ENCODE results near the gene SHROOM3.

DNA sequence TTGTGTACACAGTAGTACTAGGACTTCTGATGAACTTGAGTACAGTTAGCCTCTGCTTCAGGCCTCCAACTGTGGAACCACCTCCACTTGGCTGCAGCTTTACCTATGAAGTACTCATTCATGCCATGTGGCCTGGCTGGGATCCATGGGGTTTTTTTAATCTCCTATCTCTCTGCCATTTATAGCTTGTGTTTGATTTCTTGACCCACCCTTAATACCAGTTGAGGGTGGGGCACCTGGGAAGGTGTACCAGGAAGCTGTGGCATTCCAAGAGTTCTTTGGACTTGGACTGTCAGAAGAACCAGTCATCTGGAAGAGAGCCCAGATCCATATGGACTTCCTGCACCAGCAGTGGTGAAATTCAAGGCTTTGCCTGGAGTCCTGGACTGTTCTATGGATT, 230.1 kb downstream of the SHROOM3 start:
- TF ChIP-seq YY1 (IDR thresholded peaks at IDR 0.05; ENCODE audit: insufficient read depth, insufficient replicate concordance, low read depth, low read length) (no peak), E2F2 (CRISPR knock-in tag; IDR thresholded peaks at IDR 0.05; ENCODE audit: borderline replicate concordance) (no peak), CHD2 (IDR thresholded peaks at IDR 0.05; ENCODE audit: low read depth, low read length) (no peak), ZNF33B (CRISPR knock-in tag; IDR thresholded peaks at IDR 0.05) (no peak), ZNF616 (CRISPR knock-in tag; IDR thresholded peaks at IDR 0.05; ENCODE audit: low read depth) (no peak), NONO (IDR thresholded peaks at IDR 0.05) (no peak), NONO (CRISPR knock-in tag; conservative IDR thresholded peaks at IDR 0.05) (no peak), ZNF225 (CRISPR knock-in tag; IDR thresholded peaks at IDR 0.05) (no peak), FOXA1 (IDR thresholded peaks at IDR 0.05) (no peak), FOXA1 (CRISPR knock-in tag; IDR thresholded peaks at IDR 0.05) (no peak), CC2D1A (CRISPR knock-in tag; IDR thresholded peaks at IDR 0.05) (no peak)
- TF ChIP-seq, protein P1, sequence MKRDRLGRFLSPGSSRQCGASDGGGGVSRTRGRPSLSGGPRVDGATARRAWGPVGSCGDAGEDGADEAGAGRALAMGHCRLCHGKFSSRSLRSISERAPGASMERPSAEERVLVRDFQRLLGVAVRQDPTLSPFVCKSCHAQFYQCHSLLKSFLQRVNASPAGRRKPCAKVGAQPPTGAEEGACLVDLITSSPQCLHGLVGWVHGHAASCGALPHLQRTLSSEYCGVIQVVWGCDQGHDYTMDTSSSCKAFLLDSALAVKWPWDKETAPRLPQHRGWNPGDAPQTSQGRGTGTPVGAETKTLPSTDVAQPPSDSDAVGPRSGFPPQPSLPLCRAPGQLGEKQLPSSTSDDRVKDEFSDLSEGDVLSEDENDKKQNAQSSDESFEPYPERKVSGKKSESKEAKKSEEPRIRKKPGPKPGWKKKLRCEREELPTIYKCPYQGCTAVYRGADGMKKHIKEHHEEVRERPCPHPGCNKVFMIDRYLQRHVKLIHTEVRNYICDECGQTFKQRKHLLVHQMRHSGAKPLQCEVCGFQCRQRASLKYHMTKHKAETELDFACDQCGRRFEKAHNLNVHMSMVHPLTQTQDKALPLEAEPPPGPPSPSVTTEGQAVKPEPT (CRISPR knock-in tag; IDR thresholded peaks at IDR 0.05; ENCODE audit: low read depth), result no peak
- TF ChIP-seq, protein P2, sequence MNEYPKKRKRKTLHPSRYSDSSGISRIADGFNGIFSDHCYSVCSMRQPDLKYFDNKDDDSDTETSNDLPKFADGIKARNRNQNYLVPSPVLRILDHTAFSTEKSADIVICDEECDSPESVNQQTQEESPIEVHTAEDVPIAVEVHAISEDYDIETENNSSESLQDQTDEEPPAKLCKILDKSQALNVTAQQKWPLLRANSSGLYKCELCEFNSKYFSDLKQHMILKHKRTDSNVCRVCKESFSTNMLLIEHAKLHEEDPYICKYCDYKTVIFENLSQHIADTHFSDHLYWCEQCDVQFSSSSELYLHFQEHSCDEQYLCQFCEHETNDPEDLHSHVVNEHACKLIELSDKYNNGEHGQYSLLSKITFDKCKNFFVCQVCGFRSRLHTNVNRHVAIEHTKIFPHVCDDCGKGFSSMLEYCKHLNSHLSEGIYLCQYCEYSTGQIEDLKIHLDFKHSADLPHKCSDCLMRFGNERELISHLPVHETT (CRISPR knock-in tag; conservative IDR thresholded peaks at IDR 0.05), result no peak
- TF ChIP-seq, protein P3, sequence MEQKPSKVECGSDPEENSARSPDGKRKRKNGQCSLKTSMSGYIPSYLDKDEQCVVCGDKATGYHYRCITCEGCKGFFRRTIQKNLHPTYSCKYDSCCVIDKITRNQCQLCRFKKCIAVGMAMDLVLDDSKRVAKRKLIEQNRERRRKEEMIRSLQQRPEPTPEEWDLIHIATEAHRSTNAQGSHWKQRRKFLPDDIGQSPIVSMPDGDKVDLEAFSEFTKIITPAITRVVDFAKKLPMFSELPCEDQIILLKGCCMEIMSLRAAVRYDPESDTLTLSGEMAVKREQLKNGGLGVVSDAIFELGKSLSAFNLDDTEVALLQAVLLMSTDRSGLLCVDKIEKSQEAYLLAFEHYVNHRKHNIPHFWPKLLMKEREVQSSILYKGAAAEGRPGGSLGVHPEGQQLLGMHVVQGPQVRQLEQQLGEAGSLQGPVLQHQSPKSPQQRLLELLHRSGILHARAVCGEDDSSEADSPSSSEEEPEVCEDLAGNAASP (CRISPR knock-in tag; IDR thresholded peaks at IDR 0.05; ENCODE audit: borderline replicate concordance), result no peak
- TF ChIP-seq, protein P4, sequence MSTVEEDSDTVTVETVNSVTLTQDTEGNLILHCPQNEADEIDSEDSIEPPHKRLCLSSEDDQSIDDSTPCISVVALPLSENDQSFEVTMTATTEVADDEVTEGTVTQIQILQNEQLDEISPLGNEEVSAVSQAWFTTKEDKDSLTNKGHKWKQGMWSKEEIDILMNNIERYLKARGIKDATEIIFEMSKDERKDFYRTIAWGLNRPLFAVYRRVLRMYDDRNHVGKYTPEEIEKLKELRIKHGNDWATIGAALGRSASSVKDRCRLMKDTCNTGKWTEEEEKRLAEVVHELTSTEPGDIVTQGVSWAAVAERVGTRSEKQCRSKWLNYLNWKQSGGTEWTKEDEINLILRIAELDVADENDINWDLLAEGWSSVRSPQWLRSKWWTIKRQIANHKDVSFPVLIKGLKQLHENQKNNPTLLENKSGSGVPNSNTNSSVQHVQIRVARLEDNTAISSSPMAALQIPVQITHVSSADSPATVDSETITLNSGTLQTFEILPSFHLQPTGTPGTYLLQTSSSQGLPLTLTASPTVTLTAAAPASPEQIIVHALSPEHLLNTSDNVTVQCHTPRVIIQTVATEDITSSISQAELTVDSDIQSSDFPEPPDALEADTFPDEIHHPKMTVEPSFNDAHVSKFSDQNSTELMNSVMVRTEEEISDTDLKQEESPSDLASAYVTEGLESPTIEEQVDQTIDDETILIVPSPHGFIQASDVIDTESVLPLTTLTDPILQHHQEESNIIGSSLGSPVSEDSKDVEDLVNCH (CRISPR knock-in tag; IDR thresholded peaks at IDR 0.05), result no peak

Measured in HepG2 (cell line).